G401.6 (cell line): Measurements from ENCODE around the gene PLEKHG7.
"Not testable (repeated sequence)": the region's sequence is repeated elsewhere in the genome, so short reads cannot be mapped to it uniquely, and the experiment has no call there.

Experiments used
- FAIRE-seq: peaks from 2 replicates; lab custom pipeline; 2012; peaks lifted over from hg19 to GRCh38; lab: Jason Lieb, UNC

Gene PLEKHG7

DNA sequence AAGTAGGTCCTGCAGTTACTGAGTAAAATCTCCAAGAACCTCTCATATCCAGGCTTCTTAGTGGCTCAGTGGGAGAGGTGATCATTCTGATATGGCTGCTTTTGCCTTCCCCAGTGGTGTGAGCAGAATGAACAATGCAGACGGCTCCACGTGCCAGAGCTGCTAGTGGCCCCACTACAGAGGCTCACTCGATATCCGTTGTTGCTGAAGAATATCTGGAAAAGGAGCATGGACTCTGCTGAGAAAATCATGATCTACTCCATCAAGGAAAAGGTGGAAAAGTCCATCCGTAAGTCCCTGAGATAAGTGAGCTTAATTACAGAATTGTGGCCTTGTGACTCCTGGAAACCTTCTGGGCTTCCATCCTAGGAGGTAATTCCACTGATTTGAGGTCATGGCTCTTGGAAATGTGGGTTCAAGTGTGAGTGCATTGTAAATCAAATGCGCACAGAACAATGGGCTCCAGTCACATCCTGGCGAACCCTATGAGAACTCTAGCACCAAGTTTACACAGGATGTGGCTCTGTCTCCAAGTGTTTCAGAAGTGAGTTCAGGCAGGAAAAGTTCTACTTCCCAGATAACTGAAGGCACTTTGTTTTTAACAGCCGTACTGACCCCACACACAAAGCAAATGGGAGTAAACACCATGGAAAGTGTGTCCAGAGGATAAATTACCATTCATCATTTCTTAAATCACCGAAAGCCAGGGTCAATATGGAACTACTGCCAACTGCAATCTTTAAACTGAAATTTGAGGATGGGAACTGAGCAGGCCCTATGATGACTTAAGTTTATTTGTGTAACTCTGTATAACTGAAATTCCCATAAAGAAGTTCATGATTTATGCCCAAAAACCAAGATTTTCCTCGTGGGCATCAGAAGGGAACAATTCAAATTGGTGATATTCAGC, 51.4 kb downstream of the PLEKHG7 start:
- no peak for FAIRE-seq

DNA sequence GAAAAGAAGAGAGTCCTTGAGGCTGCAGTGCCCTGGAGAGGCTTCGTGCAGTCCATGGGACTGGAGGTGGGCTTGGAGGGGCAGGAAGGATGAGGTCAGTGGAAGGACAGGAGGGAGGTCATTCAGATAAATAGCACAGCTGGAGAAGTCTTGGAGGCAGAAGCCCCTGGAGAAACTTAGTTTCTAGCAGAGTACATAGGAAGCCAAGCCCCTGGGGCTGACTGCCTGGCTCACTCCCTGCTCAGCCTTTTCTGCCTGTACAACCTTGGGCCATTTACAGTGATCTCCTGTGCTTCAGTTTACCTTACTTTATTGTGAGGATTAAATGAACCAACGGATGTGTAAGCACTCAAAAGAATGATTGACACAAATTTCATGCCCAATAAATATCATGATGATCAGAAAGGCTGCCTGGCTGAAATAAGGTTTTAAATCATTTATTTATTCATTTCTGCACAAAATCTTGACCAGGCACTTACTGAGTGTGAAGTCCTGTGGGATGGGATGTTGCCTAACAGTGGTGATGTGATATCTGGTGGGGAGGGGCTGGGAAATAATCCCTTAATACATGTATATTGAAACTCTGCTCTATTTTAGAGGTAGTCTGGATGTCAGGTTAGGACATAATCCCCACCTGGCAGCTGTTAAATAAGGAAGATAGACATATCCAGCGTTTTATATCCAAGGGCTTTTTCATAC, 54.3 kb downstream of the PLEKHG7 start:
- no peak for FAIRE-seq

- FAIRE-seq, result no peak
Observed at GRCh38 chr12:92757597-92758121, 54.9 kb downstream of the PLEKHG7 start.

GRCh38 chr12:92759634-92760268, 57.0 kb downstream of the PLEKHG7 start:
- FAIRE-seq, result no peak

- no peak for FAIRE-seq
Observed at GRCh38 chr12:92762773-92763172, 60.0 kb downstream of the PLEKHG7 start.

GRCh38 chr12:92764831-92765230, 62.0 kb downstream of the PLEKHG7 start:
- no peak for FAIRE-seq

- no peak for FAIRE-seq
Observed at GRCh38 chr12:92765871-92766270, 63.1 kb downstream of the PLEKHG7 start.

- FAIRE-seq, result no peak
Observed at GRCh38 chr12:92769124-92769901, 66.5 kb downstream of the PLEKHG7 start.

DNA sequence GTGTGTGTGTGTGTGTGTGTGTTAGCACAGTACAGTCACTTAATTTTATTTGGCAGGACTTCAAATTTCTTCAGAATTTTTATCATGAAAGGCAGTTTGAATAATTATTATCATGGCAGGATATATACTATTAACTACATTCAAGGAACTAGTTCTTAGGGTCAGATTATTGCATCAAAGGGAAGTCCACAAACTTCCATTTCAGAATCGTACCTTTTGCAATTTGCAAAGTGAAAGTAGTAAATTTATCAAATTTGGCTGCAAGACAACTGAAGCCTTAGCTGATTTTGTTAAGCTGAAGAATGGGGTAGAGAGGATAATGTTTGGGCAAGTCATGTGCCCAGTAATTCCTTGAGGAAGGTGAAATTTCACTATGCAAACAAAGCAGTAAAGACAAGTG, 68.2 kb downstream of the PLEKHG7 start:
- no peak for FAIRE-seq

DNA sequence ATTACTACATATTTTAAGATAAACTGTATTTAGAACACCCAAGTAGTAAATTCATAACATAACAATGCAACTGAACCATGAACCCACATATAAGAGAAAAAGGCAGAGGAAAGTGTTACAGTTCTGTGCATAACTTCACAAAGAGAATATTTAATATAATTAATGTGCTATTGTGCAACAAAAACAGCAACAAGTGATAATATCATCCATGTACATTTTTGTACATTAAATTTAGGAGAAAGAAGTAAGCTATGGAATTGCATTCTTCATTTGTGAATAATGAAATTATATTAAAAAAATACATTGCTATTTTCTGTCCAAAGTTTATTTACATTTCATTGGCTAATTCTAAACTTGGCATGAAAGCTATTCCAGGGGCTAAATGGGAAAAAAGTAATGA, 72.6 kb downstream of the PLEKHG7 start:
- no peak for FAIRE-seq

- FAIRE-seq, result no peak
Observed at GRCh38 chr12:92778525-92778924, 75.7 kb downstream of the PLEKHG7 start.

- no peak for FAIRE-seq
Observed at GRCh38 chr12:92779902-92780301, 77.1 kb downstream of the PLEKHG7 start.

- no peak for FAIRE-seq
Observed at GRCh38 chr12:92784356-92784755, 81.6 kb downstream of the PLEKHG7 start.

DNA sequence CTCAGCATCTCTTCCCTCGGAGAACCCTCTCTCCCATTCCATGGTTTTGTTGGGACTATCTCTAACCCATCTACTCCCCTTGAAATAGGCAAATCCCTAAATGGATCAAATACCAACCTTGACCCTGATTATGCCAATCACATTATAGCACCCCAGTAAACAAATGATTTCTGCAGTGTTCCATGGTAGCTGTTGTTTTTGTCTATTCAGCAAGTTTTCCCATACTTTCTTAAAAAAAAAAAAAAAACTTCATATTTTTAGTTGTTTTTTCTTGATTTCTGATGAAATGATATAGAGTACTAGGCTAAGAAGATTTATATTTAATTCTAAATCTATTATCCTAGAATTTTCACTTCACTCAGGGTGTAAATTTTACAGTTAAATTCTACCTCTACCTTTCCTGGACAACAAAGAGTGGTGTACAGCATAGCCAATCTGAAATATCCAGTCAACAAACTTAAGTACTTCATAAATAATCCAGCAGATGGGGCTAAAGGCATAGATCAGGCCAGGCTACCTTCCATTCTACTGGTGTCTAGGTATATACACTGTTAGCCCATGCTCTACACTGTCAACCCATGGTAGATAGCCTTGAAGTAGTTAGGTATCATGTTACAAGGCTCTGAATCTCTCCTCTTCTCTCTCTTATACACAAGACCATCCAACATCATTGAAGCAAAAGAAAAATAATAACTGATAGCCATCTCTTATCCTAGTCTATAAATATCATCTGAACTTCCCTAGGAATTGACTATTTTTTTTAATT, 82.2 kb downstream of the PLEKHG7 start:
- peak; percentile 97 for FAIRE-seq

DNA sequence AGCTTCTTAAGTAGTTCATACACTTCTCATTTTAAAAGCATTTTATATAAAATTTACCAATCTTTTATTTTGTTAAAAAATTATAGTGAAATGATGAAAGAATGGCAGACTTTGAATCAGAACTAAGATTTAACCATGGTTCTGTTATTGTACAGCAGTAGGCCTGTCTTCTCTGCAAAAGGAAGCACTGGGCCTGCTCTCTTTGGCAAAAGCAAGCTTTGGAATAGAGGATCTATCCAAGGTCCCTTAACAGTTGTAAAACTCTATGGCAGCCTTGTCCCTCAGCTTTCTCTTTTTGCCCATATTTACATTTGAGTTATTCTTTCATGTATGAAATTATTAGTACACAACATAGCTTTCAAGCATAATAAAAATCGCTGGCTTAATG, 82.8 kb downstream of the PLEKHG7 start:
- FAIRE-seq, result no peak

GRCh38 chr12:92786045-92786444, 83.3 kb downstream of the PLEKHG7 start:
- no peak for FAIRE-seq

DNA sequence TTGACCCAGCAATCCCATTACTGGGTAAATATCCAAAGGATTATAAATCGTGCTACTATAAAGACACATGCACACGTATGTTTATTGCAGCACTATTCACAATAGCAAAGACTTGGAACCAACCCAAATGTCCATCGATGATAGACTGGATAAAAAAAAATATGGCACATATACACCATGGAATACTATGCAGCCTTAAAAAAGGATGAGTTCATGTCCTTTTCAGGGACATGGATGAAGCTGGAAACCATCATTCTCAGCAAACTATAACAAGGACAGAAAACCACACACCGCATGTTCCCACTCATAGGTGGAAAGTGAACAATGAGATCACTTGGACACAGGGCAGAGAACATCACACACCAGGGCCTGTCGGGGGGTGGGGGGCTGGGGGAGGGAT, 91.6 kb downstream of the PLEKHG7 start:
- FAIRE-seq, result not testable (repeated sequence)

DNA sequence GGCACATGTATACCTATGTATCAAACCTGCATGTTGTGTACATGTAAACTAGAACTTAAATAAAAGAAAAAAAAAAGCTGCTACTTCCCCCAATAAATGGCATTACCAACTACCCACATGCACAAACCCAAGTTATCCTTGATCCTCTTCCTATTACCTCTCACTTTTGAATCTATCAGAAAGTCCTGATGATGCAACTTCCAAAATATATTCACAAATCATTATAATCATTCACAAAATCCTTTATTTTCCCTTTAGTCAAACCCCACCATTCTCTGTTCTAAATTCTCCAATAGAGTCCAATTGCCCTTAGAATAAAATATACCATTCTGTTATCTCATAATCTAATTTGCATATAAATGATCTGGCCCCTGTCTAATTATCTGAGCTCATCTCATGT, 92.0 kb downstream of the PLEKHG7 start:
- FAIRE-seq, result no peak

GRCh38 chr12:92796650-92797049, 93.9 kb downstream of the PLEKHG7 start:
- FAIRE-seq, result no peak

GRCh38 chr12:92802906-92803305, 100.1 kb downstream of the PLEKHG7 start:
- peak; percentile 82 for FAIRE-seq

GRCh38 chr12:92803903-92804302, 101.1 kb downstream of the PLEKHG7 start:
- FAIRE-seq, result no peak
